H1 (cell line): ENCODE data around the gene COX6A1. TPM values are rescaled to one million over a fixed set of nuclear protein-coding genes. Genes with fewer than 3 reads are reported as not detected.

ENCODE experiments used
- ASH2L ChIP-seq: fragments of 200-600, 300-600 bp; sonication (generic); IDR thresholded peaks from one replicate; pipeline ENCODE4 v1.7.1; 2017; ENCODE audit warnings: low read length
- GABPA ChIP-seq: IDR thresholded peaks from 2 replicates; pipeline ENCODE4 v1.6.1; 2011; ENCODE audit warnings: mild to moderate bottlenecking, low read length, moderate library complexity, borderline replicate concordance; ENCODE audit not compliant: insufficient read depth
- JUN ChIP-seq: IDR thresholded peaks from 2 replicates; pipeline ENCODE4 v1.6.1; 2011; ENCODE audit warnings: low read depth, mild to moderate bottlenecking, improper control_type of control experiment, low read length
- PHF8 ChIP-seq: fragments of 200-600 bp; sonication (generic); conservative IDR thresholded peaks from 2 replicates; pipeline ENCODE4 v1.7.1; 2012; ENCODE audit warnings: low read depth, mild to moderate bottlenecking, inconsistent platforms, low read length, moderate library complexity
- SIX5 ChIP-seq: IDR thresholded peaks from 2 replicates; pipeline ENCODE4 v1.6.1; 2011; ENCODE audit warnings: mild to moderate bottlenecking, low read depth, low read length
- SP1 ChIP-seq: IDR thresholded peaks from 2 replicates; pipeline ENCODE4 v1.6.1; 2011; ENCODE audit warnings: low read depth, low read length
- TAF7 ChIP-seq: optimal IDR thresholded peaks from 2 replicates; pipeline ENCODE3; 2011; ENCODE audit warnings: low read depth, mild to moderate bottlenecking, inconsistent platforms, low read length, moderate library complexity, borderline replicate concordance
- polyA plus RNA-seq, 7 experiments: library from polyadenylated mRNA; depleted of rRNA in 3 of 7; stranded (reverse) in 5 of 7; unstranded in 2 of 7; fragments of >200 nt in 5 of 7; fragments of 200-250 nt in 2 of 7; gene quantifications; 1 replicate in 5 of 7; 2 replicates in 1 of 7; 4 replicates in 1 of 7; pipeline versions ENCODE4 v1.2.1 to v1.2.3, GENCODE V29; 2011 to 2013; ENCODE audit warnings: missing spikeins in 2 of 7, mixed read lengths in 2 of 7
- total RNA-seq: library from RNA; stranded (reverse); fragmentation: NEBNext Ultra II Directional; extraction: Animal tissue kit (Norgen Biotek cat#: 25700); gene quantifications from 2 replicates; pipeline ENCODE4 v1.2.1, GENCODE V29; 2021
- TF ChIP-seq, protein P1 (sequence below): IDR thresholded peaks from 2 replicates; pipeline ENCODE4 v1.6.1; 2012; ENCODE audit warnings: low read length, inconsistent platforms

COX6A1 gene
- total and polyA plus RNA-seq, 2 of the 8 experiments (the other 6 are each of a cell fraction or from before 2014, with no cell fraction given), result 437 to 2,792 TPM

DNA sequence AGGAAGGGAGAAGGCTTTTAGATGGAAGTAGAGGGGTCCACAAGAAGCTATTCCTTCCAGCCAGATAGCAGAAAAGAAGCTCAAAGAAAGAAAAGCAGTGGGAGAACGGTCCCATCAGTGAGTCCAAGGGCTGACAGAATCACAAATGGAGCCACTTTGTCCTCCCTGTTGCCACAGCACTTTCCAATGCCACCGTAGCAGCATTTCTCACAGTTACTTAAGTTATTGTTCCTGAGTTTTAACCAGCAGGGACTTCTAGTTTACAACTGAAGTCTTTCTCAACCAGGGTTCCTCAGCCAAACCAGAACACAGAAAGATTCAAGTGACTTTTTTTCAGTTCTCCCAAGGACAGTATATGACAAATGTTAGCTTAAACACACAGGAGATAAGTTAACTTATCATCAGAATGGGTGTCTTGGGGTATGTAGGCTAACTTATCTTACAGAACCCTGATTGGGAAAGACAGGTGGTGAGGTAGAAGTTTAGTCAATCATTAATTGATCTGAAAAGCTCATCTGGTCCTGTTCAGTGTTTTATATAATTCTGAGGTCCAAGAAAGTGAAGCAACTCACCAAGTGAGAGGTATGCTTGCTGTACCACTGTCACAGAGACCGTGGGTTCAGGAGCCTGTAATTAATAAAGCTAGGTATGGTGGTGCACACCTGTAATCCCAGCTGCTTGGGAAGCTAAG is 15.3 kb downstream of the COX6A1 start (continued):
- TF ChIP-seq GABPA (no peak), ASH2L (no peak), PHF8 (no peak), TAF7 (no peak), SP1 (no peak), SIX5 (no peak), JUN (no peak)
- TF ChIP-seq, protein P1, sequence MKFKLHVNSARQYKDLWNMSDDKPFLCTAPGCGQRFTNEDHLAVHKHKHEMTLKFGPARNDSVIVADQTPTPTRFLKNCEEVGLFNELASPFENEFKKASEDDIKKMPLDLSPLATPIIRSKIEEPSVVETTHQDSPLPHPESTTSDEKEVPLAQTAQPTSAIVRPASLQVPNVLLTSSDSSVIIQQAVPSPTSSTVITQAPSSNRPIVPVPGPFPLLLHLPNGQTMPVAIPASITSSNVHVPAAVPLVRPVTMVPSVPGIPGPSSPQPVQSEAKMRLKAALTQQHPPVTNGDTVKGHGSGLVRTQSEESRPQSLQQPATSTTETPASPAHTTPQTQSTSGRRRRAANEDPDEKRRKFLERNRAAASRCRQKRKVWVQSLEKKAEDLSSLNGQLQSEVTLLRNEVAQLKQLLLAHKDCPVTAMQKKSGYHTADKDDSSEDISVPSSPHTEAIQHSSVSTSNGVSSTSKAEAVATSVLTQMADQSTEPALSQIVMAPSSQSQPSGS, result no peak
